Esophagus (tissue), 2 donors: Measurements from ENCODE around the gene PLEKHA5. TPM values are rescaled to one million over a fixed set of nuclear protein-coding genes. Genes with fewer than 3 reads are reported as not detected.
A peak's percentile ranks its signal among the peaks of the same experiment; 100 is the strongest.
"Not testable (repeated sequence)": the region's sequence is repeated elsewhere in the genome, so short reads cannot be mapped to it uniquely, and the experiment has no call there.

Source experiments
- H3K27ac ChIP-seq, 2 donors: one replicate each; pipeline ENCODE4 v1.5.1; 2013; ENCODE audit warnings: low read depth in 2 of 2, mild to moderate bottlenecking in 2 of 2, inconsistent platforms in 1 of 2, low read length in 1 of 2, moderate library complexity in 1 of 2
- H3K27me3 ChIP-seq, 2 donors: one replicate each; pipeline ENCODE4 v1.6.1; 2013; ENCODE audit warnings: low read length in 2 of 2, control low read depth in 1 of 2, mild to moderate bottlenecking in 1 of 2; ENCODE audit not compliant: insufficient read depth in 2 of 2, control insufficient read depth in 1 of 2
- H3K36me3 ChIP-seq, 2 donors: one replicate each; pipeline ENCODE4 v1.6.1; 2013; ENCODE audit warnings: low read length in 1 of 2; ENCODE audit not compliant: control insufficient read depth in 2 of 2, insufficient read depth in 2 of 2
- H3K4me1 ChIP-seq, 2 donors: one replicate each; pipeline ENCODE4 v1.6.1; 2013; ENCODE audit warnings: low read length in 1 of 2; ENCODE audit not compliant: control insufficient read depth in 2 of 2, insufficient read depth in 2 of 2
- H3K4me3 ChIP-seq, 2 donors: one replicate each; pipeline ENCODE4 v1.5.1; 2013; ENCODE audit warnings: low read length in 2 of 2, mild to moderate bottlenecking in 2 of 2, low read depth in 1 of 2, moderate library complexity in 1 of 2
- H3K9me3 ChIP-seq, 2 donors: one replicate each; pipeline ENCODE4 v1.6.1; 2013; ENCODE audit warnings: mild to moderate bottlenecking in 2 of 2, low read depth in 1 of 2, low read length in 1 of 2, moderate library complexity in 1 of 2; ENCODE audit not compliant: control insufficient read depth in 2 of 2, insufficient read depth in 1 of 2
- WGBS, 2 donors: extraction: QIAGEN DNeasy Blood & Tissue Kit; methylation state at CpG; one replicate each; pipeline ENCODE4 v1.1.7; 2013; 5-methylcytosine and 5-hydroxymethylcytosine counted together
- polyA plus RNA-seq, 2 donors: library from polyadenylated mRNA; stranded (reverse); fragments of 200-250 nt; gene quantifications; one replicate each; pipeline ENCODE4 v1.2.3, GENCODE V29; 2013
- donor health status: healthy with polysubstance abuse.
- donor health status: Bipolar disorder and iron deficiency.

The PLEKHA5 gene
- polyA plus RNA-seq, 2 donors, result 17.6 to 27.8 TPM

- H3K9me3 ChIP-seq, result no peaks in the 10 kb centered on the region
- no peaks in the 10 kb centered on the region for H3K27me3 ChIP-seq
- 90 to 92% methylated on average over 16 of the region's 16 CpGs for WGBS, 2 donors
- no peak overlapping the region for H3K4me3 ChIP-seq
- peaks cover 0 to 16% of the 10 kb centered on the region in 2 donors for H3K4me1 ChIP-seq
- H3K27ac ChIP-seq, result no peak overlapping the region
- no peaks in the 10 kb centered on the region for H3K36me3 ChIP-seq
Measured at GRCh38 chr12:19404242-19404880, 274.8 kb downstream of the PLEKHA5 start.

GRCh38 chr12:19409376-19409775 is 279.8 kb downstream of the PLEKHA5 start:
- Histone ChIP-seq H3K27me3 (no peaks in the 10 kb centered on the region), H3K9me3 (no peaks in the 10 kb centered on the region), H3K4me3 (no peak overlapping the region), H3K4me1 (no peaks in the 10 kb centered on the region), H3K27ac (no peak overlapping the region), H3K36me3 (no peaks in the 10 kb centered on the region)
- WGBS, 2 donors, result 9 to 22% methylated on average over 3 of the region's 3 CpGs

GRCh38 chr12:19410211-19410610 is 280.7 kb downstream of the PLEKHA5 start:
- peak overlapping the region; percentile 42 to 68 for H3K27ac ChIP-seq
- no peak overlapping the region for H3K4me3 ChIP-seq
- WGBS, 2 donors, result 34 to 45% methylated on average over 6 of the region's 6 CpGs
- H3K9me3 ChIP-seq, result no peaks in the 10 kb centered on the region
- no peaks in the 10 kb centered on the region for H3K36me3 ChIP-seq
- H3K4me1 ChIP-seq, result no peaks in the 10 kb centered on the region
- H3K27me3 ChIP-seq, result no peaks in the 10 kb centered on the region

GRCh38 chr12:19410629-19411185 is 281.2 kb downstream of the PLEKHA5 start:
- 33 to 36% methylated on average over 7 of the region's 7 CpGs for WGBS, 2 donors
- H3K27ac ChIP-seq, result peak overlapping the region; percentile 42 to 68
- H3K4me1 ChIP-seq, result no peaks in the 10 kb centered on the region

GRCh38 chr12:19411234-19412204 is 282.0 kb downstream of the PLEKHA5 start:
- Histone ChIP-seq H3K4me3 (no peak overlapping the region), H3K27me3 (no peaks in the 10 kb centered on the region), H3K9me3 (no peaks in the 10 kb centered on the region), H3K4me1 (no peaks in the 10 kb centered on the region), H3K36me3 (no peaks in the 10 kb centered on the region), H3K27ac (peak overlapping the region; percentile 28 to 78)
- WGBS, 2 donors, result 42 to 58% methylated on average over 10 of the region's 10 CpGs

More at GRCh38 chr12:19410629-19411185, 281.2 kb downstream of the PLEKHA5 start:
- H3K27me3 ChIP-seq, result no peaks in the 10 kb centered on the region
- H3K4me3 ChIP-seq, result no peak overlapping the region
- no peaks in the 10 kb centered on the region for H3K9me3 ChIP-seq
- H3K36me3 ChIP-seq, result no peaks in the 10 kb centered on the region

- 84 to 86% methylated on average over 23 of the region's 23 CpGs for WGBS, 2 donors
- H3K4me1 ChIP-seq, result no peaks in the 10 kb centered on the region
- H3K27me3 ChIP-seq, result no peaks in the 10 kb centered on the region
- H3K36me3 ChIP-seq, result no peaks in the 10 kb centered on the region
- H3K9me3 ChIP-seq, result no peaks in the 10 kb centered on the region
- no peak overlapping the region for H3K4me3 ChIP-seq
- peak overlapping the region in 1 of 2 donors; percentile 7 for H3K27ac ChIP-seq
Measured at GRCh38 chr12:19412844-19413243, 283.3 kb downstream of the PLEKHA5 start.

- WGBS, 2 donors, result 95 to 97% methylated on average over 5 of the region's 5 CpGs
Measured at GRCh38 chr12:19413582-19413981, 284.0 kb downstream of the PLEKHA5 start.

GRCh38 chr12:19415563-19415962 is 286.0 kb downstream of the PLEKHA5 start:
- H3K4me3 ChIP-seq, result no peak overlapping the region
- H3K27ac ChIP-seq, result no peak overlapping the region
- no peaks in the 10 kb centered on the region for H3K27me3 ChIP-seq
- no peaks in the 10 kb centered on the region for H3K9me3 ChIP-seq
- no peaks in the 10 kb centered on the region for H3K4me1 ChIP-seq
- no peaks in the 10 kb centered on the region for H3K36me3 ChIP-seq

More at GRCh38 chr12:19413582-19413981, 284.0 kb downstream of the PLEKHA5 start:
- H3K4me3 ChIP-seq, H3K4me1 ChIP-seq, H3K27me3 ChIP-seq, H3K9me3 ChIP-seq, H3K27ac ChIP-seq, H3K36me3 ChIP-seq: not testable (repeated sequence)

- no peaks in the 10 kb centered on the region for H3K9me3 ChIP-seq
- no peak overlapping the region for H3K4me3 ChIP-seq
- H3K27me3 ChIP-seq, result no peaks in the 10 kb centered on the region
- no peaks in the 10 kb centered on the region for H3K4me1 ChIP-seq
- no peaks in the 10 kb centered on the region for H3K36me3 ChIP-seq
- H3K27ac ChIP-seq, result no peak overlapping the region
- WGBS, 2 donors, result 97 to 98% methylated on average over 14 of the region's 14 CpGs
Measured at GRCh38 chr12:19419086-19419485, 289.6 kb downstream of the PLEKHA5 start.
